ENCODE measurements around the gene TESK2.

GRCh38 chr1:45379524-45379923, 111.4 kb downstream of the TESK2 start:
- TF ChIP-seq POLR2AphosphoS5 (IDR thresholded peaks at IDR 0.05; ENCODE audit: insufficient read depth in 1 of 2, low read depth in 1 of 2) = no peak
- TF ChIP-seq, protein P1, sequence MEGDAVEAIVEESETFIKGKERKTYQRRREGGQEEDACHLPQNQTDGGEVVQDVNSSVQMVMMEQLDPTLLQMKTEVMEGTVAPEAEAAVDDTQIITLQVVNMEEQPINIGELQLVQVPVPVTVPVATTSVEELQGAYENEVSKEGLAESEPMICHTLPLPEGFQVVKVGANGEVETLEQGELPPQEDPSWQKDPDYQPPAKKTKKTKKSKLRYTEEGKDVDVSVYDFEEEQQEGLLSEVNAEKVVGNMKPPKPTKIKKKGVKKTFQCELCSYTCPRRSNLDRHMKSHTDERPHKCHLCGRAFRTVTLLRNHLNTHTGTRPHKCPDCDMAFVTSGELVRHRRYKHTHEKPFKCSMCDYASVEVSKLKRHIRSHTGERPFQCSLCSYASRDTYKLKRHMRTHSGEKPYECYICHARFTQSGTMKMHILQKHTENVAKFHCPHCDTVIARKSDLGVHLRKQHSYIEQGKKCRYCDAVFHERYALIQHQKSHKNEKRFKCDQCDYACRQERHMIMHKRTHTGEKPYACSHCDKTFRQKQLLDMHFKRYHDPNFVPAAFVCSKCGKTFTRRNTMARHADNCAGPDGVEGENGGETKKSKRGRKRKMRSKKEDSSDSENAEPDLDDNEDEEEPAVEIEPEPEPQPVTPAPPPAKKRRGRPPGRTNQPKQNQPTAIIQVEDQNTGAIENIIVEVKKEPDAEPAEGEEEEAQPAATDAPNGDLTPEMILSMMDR (IDR thresholded peaks at IDR 0.05) = no peak
